SK-N-SH (cell line): ENCODE measurements around the gene LSP1. TPM values are rescaled to one million over a fixed set of nuclear protein-coding genes. Genes with fewer than 3 reads are reported as not detected.

Experiments used
- CTCF ChIA-PET: fragments of 300-600, 350-600 bp; formaldehyde crosslinking; extraction: SDS; loops from one replicate; lab custom pipeline; 2021; lab: Yijun Ruan, JAX
- POLR2A ChIA-PET: fragments of 350-600 bp; sonication (Branson Sonifier 250); formaldehyde crosslinking; extraction: SDS; loops from one replicate; lab custom pipeline; 2020; ENCODE audit warnings: antibody characterized with exemption, inconsistent platforms; lab: Yijun Ruan, JAX
- DNase-seq: peaks from one replicate; pipeline ENCODE4 v3.0.0; 2012
- H2AFZ ChIP-seq: fragments of 200-600 bp; sonication (generic); 2 replicates; pipeline ENCODE4 v1.8.1; 2016; ENCODE audit warnings: antibody characterized with exemption, mild to moderate bottlenecking, low read depth
- H3F3A ChIP-seq: fragments of 200-600 bp; sonication (generic); replicated peaks from 2 replicates; pipeline ENCODE3; 2016; ENCODE audit warnings: antibody characterized with exemption, mild to moderate bottlenecking; ENCODE audit not compliant: insufficient read depth
- H3K27ac ChIP-seq, 2 experiments: fragments of 200-500 bp in 1 of 2; fragments of 200-600 bp in 1 of 2; sonication (Bioruptor generic) in 1 of 2; sonication (generic), shearing (Covaris generic) in 1 of 2; 2 replicates each; pipeline versions ENCODE4 v1.5.1 to v1.6.1; 2014 to 2016; ENCODE audit warnings: low read depth in 2 of 2, inconsistent platforms in 1 of 2, low read length in 1 of 2, mild to moderate bottlenecking in 1 of 2, mixed read lengths in 1 of 2
- H3K27me3 ChIP-seq: fragments of 200-600 bp; sonication (generic), shearing (Covaris generic); 2 replicates; pipeline ENCODE4 v1.6.1; 2016; ENCODE audit warnings: mixed run types; ENCODE audit not compliant: insufficient read depth
- H3K36me3 ChIP-seq, 2 experiments: fragments of 200-500 bp in 1 of 2; fragments of 200-600 bp in 1 of 2; sonication (Bioruptor generic) in 1 of 2; sonication (generic) in 1 of 2; replicated peaks in 1 of 2; 2 replicates each; pipeline versions ENCODE3 to v1.5.1; 2014 to 2016; ENCODE audit warnings: low read length in 1 of 2, mild to moderate bottlenecking in 1 of 2; ENCODE audit not compliant: insufficient read depth in 2 of 2, control insufficient read depth in 1 of 2
- H3K4me1 ChIP-seq, 2 experiments: fragments of 200-500 bp in 1 of 2; fragments of 200-600 bp in 1 of 2; sonication (Bioruptor generic) in 1 of 2; sonication (generic), shearing (Covaris generic) in 1 of 2; 2 replicates each; pipeline versions ENCODE4 v1.5.1 to v1.6.1; 2014 to 2016; ENCODE audit warnings: low read depth in 1 of 2, low read length in 1 of 2, mixed run types in 1 of 2; ENCODE audit not compliant: insufficient read depth in 2 of 2, control insufficient read depth in 1 of 2
- H3K4me2 ChIP-seq: fragments of 200-600 bp; sonication (generic), shearing (Covaris generic); 2 replicates; pipeline ENCODE4 v1.6.1; 2017; ENCODE audit warnings: mixed run types
- H3K4me3 ChIP-seq, 2 experiments: fragments of 200-500 bp in 1 of 2; fragments of 200-600 bp in 1 of 2; sonication (Bioruptor generic) in 1 of 2; sonication (generic), shearing (Covaris generic) in 1 of 2; 2 replicates each; pipeline versions ENCODE4 v1.5.1 to v1.8.1; 2014 to 2016; ENCODE audit warnings: low read depth in 2 of 2, inconsistent platforms in 1 of 2, low read length in 1 of 2, mild to moderate bottlenecking in 1 of 2, mixed read lengths in 1 of 2, moderate library complexity in 1 of 2
- H3K79me2 ChIP-seq: fragments of 200-600 bp; sonication (generic); 2 replicates; pipeline ENCODE4 v1.8.1; 2017; ENCODE audit warnings: mild to moderate bottlenecking; ENCODE audit not compliant: insufficient read depth
- H3K9ac ChIP-seq: fragments of 200-600 bp; sonication (generic); 2 replicates; pipeline ENCODE4 v1.6.1; 2017; ENCODE audit warnings: mixed run types
- H3K9me2 ChIP-seq: fragments of 200-600 bp; sonication (generic); 2 replicates; pipeline ENCODE4 v1.6.1; 2017; ENCODE audit warnings: mixed run types
- H3K9me3 ChIP-seq: fragments of 200-600 bp; sonication (generic); 2 replicates; pipeline ENCODE4 v1.6.1; 2017; ENCODE audit warnings: mixed run types, mild to moderate bottlenecking, moderate library complexity
- H4K20me1 ChIP-seq: fragments of 200-600 bp; sonication (generic); 2 replicates; pipeline ENCODE4 v1.6.1; 2017; ENCODE audit warnings: mild to moderate bottlenecking, mixed run types; ENCODE audit not compliant: insufficient read depth
- CHD2 ChIP-seq: fragments of 150-350 bp; IDR thresholded peaks from 2 replicates; pipeline ENCODE4 v1.6.1; 2018; ENCODE audit warnings: low read length; ENCODE audit not compliant: partially characterized antibody
- CTCF ChIP-seq: fragments of 200-600 bp; sonication (generic); IDR thresholded peaks from 2 replicates; pipeline ENCODE4 v1.6.1; 2017; ENCODE audit warnings: antibody characterized with exemption, mild to moderate bottlenecking, moderate library complexity
- EP300 ChIP-seq, 2 experiments: IDR thresholded peaks; 2 replicates each; pipeline versions ENCODE4 v1.4.0 to v1.6.1; 2012; ENCODE audit warnings: borderline replicate concordance in 1 of 2, low read depth in 1 of 2, low read length in 1 of 2
- EZH2phosphoT487 ChIP-seq: fragments of 200-600 bp; sonication (generic); IDR thresholded peaks from 2 replicates; pipeline ENCODE4 v1.6.1; 2017; ENCODE audit warnings: low read depth, mixed run types, mild to moderate bottlenecking, antibody characterized with exemption, moderate library complexity, borderline replicate concordance
- FOXM1 ChIP-seq: IDR thresholded peaks from 2 replicates; pipeline ENCODE4 v1.4.0; 2012; ENCODE audit warnings: low read depth, mild to moderate bottlenecking
- GABPA ChIP-seq: IDR thresholded peaks from 2 replicates; pipeline ENCODE4 v1.4.0; 2012; ENCODE audit warnings: low read depth, mild to moderate bottlenecking
- GATA2 ChIP-seq: sonication (generic); formaldehyde crosslinking; IDR thresholded peaks from 2 replicates; pipeline ENCODE4 v1.5.0; 2020; ENCODE audit warnings: mild to moderate bottlenecking, missing genetic modification reagents
- JUND ChIP-seq: IDR thresholded peaks from 2 replicates; pipeline ENCODE4 v1.4.0; 2012
- MAX ChIP-seq: IDR thresholded peaks from 2 replicates; pipeline ENCODE4 v1.4.0; 2012; ENCODE audit warnings: low read depth
- MXI1 ChIP-seq: IDR thresholded peaks from 2 replicates; pipeline ENCODE4 v1.6.1; 2012; ENCODE audit warnings: mild to moderate bottlenecking, low read depth, low read length, improper control_type of control experiment
- NRF1 ChIP-seq: IDR thresholded peaks from 2 replicates; pipeline ENCODE4 v1.6.1; 2012; ENCODE audit warnings: low read depth, mild to moderate bottlenecking, low read length
- RCOR1 ChIP-seq: fragments of 150-350 bp; IDR thresholded peaks from 2 replicates; pipeline ENCODE4 v1.6.1; 2017; ENCODE audit warnings: antibody characterized with exemption, low read length
- TCF12 ChIP-seq: IDR thresholded peaks from 2 replicates; pipeline ENCODE4 v1.4.0; 2012
- USF1 ChIP-seq: IDR thresholded peaks from 2 replicates; pipeline ENCODE4 v1.4.0; 2012; ENCODE audit warnings: low read depth, borderline replicate concordance
- USF2 ChIP-seq: fragments of 150-350 bp; IDR thresholded peaks from 2 replicates; pipeline ENCODE4 v1.6.1; 2017; ENCODE audit warnings: antibody characterized with exemption, low read length, low read depth, borderline replicate concordance
- YY1 ChIP-seq: IDR thresholded peaks from 2 replicates; pipeline ENCODE4 v1.4.0; 2012; ENCODE audit warnings: low read depth, mild to moderate bottlenecking
- ZBTB33 ChIP-seq: IDR thresholded peaks from 2 replicates; pipeline ENCODE4 v1.4.0; 2012; ENCODE audit warnings: low read depth, borderline replicate concordance
- WGBS: methylation state at CpG from one replicate; pipeline ENCODE4 v1.1.6; 2017; ENCODE audit warnings: low lambda C conversion rate; 5-methylcytosine and 5-hydroxymethylcytosine counted together
- polyA plus RNA-seq, 3 experiments: library from polyadenylated mRNA; depleted of rRNA; stranded (reverse); fragments of >200 nt; gene quantifications; 2 replicates each; pipeline ENCODE4 v1.2.3, GENCODE V29; 2012
- TF ChIP-seq, protein P1 (sequence below): fragments of 150-350 bp; IDR thresholded peaks from 2 replicates; pipeline ENCODE4 v1.6.1; 2016; ENCODE audit warnings: mild to moderate bottlenecking, low read depth, low read length

The LSP1 gene
- polyA plus RNA-seq, 1 of the 3 experiments (the other 2 are of a cell fraction), result 0.38 TPM

- H4K20me1 ChIP-seq, result no peaks in the 10 kb centered on the region
- no peaks in the 10 kb centered on the region for H3K9me3 ChIP-seq
- H2AFZ ChIP-seq, result no peak overlapping the region
- ChIA-PET POLR2A (no interaction called here), CTCF (interaction anchor here (1.1 to 2.6 kb wide), 6 partner anchors 11 to 283 kb away, joined by 3 to 11 read pairs (median 4); no protein-coding TSS in a partner anchor)
- no peaks in the 10 kb centered on the region for H3F3A ChIP-seq
- no peak overlapping the region for H3K27ac ChIP-seq
- TF ChIP-seq NRF1 (no peak), GATA2 (no peak), MXI1 (no peak), EZH2phosphoT487 (no peak), RCOR1 (no peak), FOXM1 (no peak), YY1 (no peak), EP300 (IDR thresholded peaks at IDR 0.05; ENCODE audit: borderline replicate concordance in 1 of 2, low read depth in 1 of 2, low read length in 1 of 2) (no peak), CTCF (no peak), GABPA (no peak), USF2 (no peak), CHD2 (no peak), USF1 (no peak), ZBTB33 (no peak), JUND (no peak), TCF12 (no peak), MAX (no peak)
- TF ChIP-seq, protein P1, sequence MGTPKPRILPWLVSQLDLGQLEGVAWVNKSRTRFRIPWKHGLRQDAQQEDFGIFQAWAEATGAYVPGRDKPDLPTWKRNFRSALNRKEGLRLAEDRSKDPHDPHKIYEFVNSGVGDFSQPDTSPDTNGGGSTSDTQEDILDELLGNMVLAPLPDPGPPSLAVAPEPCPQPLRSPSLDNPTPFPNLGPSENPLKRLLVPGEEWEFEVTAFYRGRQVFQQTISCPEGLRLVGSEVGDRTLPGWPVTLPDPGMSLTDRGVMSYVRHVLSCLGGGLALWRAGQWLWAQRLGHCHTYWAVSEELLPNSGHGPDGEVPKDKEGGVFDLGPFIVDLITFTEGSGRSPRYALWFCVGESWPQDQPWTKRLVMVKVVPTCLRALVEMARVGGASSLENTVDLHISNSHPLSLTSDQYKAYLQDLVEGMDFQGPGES, result no peak
- H3K4me3 ChIP-seq, result no peak overlapping the region
- H3K4me1 ChIP-seq, result peaks cover 0 to 13% of the 10 kb centered on the region in 2 experiments; a peak in 1 of 4 replicates
- H3K36me3 ChIP-seq, result no peaks in the 10 kb centered on the region
- 60% methylated on average over 9 of the region's 33 CpGs for WGBS
- no peaks in the 10 kb centered on the region for H3K9me2 ChIP-seq
- no peaks in the 10 kb centered on the region for H3K27me3 ChIP-seq
- H3K4me2 ChIP-seq, result no peak overlapping the region
- no peak for DNase-seq
- no peak overlapping the region for H3K9ac ChIP-seq
- H3K79me2 ChIP-seq, result no peaks in the 10 kb centered on the region
These were observed 82.5 kb downstream of the LSP1 start for GRCh38 chr11:1935156-1936071.
